ENCODE measurements around the gene SDK1. TPM values are rescaled to one million over a fixed set of nuclear protein-coding genes. Genes with fewer than 3 reads are reported as not detected.

The SDK1 gene
- total and polyA plus RNA-seq, 10 of the 15 experiments (the other 5 are each of a cell fraction or from before 2014, with no cell fraction given): 0.14 to 0.33 TPM; not detected in 8

GRCh38 chr7:4177001-4177400 is 875.9 kb downstream of the SDK1 start:
- no peak overlapping the region for H3K27ac ChIP-seq (ENCODE audit: control insufficient read depth, insufficient read depth)
- H4K20me1 ChIP-seq (ENCODE audit: control insufficient read depth, insufficient read depth): no peaks in the 10 kb centered on the region
- FAIRE-seq (no peak), ATAC-seq (no peak), DNase-seq (ENCODE audit: low read depth, low spot score) (no peak)
- no peaks in the 10 kb centered on the region for H3K4me1 ChIP-seq (ENCODE audit: control insufficient read depth, insufficient read depth, low read length)
- SMC1A ChIA-PET (ENCODE audit: uncharacterized antibody, unreplicated experiment): no interaction called here
- H3K36me3 ChIP-seq (ENCODE audit: control insufficient read depth in 2 of 2, insufficient read depth in 2 of 2, low read length in 1 of 2): no peaks in the 10 kb centered on the region
- RAD21 ChIA-PET (ENCODE audit: unreplicated experiment): no interaction called here
- no peaks in the 10 kb centered on the region for H3K79me2 ChIP-seq (ENCODE audit: control insufficient read depth, insufficient read depth, low read length)
- H3K4me2 ChIP-seq (ENCODE audit: control insufficient read depth, insufficient read depth): no peak overlapping the region
- BruUV-seq (replicated peaks): no TSS peak
- 43% methylated on average over 6 of the region's 6 CpGs for WGBS (ENCODE audit: insufficient coverage, insufficient replicate concordance, low lambda C conversion rate, missing lambda C conversion rate)
- POLR2A ChIA-PET: no interaction called here
- CTCF ChIA-PET: no interaction called here
- H3K4me3 ChIP-seq: no peak overlapping the region
- intact Hi-C loops (cut with micrococcal nuclease; ENCODE audit: unreplicated experiment): no loop called here
- H3K9ac ChIP-seq (ENCODE audit: control insufficient read depth, insufficient read depth, low read length): no peak overlapping the region
- no peaks in the 10 kb centered on the region; the same call in 2 of the 3 replicates for H3K9me3 ChIP-seq (replicated peaks; ENCODE audit: control insufficient read depth, insufficient read depth, low read length)
- TF ChIP-seq FOXM1 (IDR thresholded peaks at IDR 0.05; ENCODE audit: low read depth, low read length) (no peak), NFIC (IDR thresholded peaks at IDR 0.05; ENCODE audit: low read depth, low read length) (no peak), CBFB (IDR thresholded peaks at IDR 0.05; ENCODE audit: low read depth) (no peak), RB1 (IDR thresholded peaks at IDR 0.05; ENCODE audit: borderline replicate concordance) (no peak), PAX8 (IDR thresholded peaks at IDR 0.05) (no peak), RUNX3 (IDR thresholded peaks at IDR 0.05; ENCODE audit: low read length) (no peak), MAX (IDR thresholded peaks at IDR 0.05; ENCODE audit: low read depth, low read length) (no peak), ZNF207 (IDR thresholded peaks at IDR 0.05; ENCODE audit: borderline replicate concordance) (no peak), PRDM15 (CRISPR knock-in tag; IDR thresholded peaks at IDR 0.05) (no peak), SMC3 (IDR thresholded peaks at IDR 0.05; ENCODE audit: borderline replicate concordance, low read length) (no peak)
- no peak overlapping the region for H2AFZ ChIP-seq (ENCODE audit: control insufficient read depth, low read depth, low read length)
- in situ Hi-C loops (cut with MboI): no loop called here
- H3K27me3 ChIP-seq (replicated peaks in 1 of 2; ENCODE audit: control insufficient read depth in 2 of 2, insufficient read depth in 2 of 2, low read length in 1 of 2): no peaks in the 10 kb centered on the region

All from GM12878 (cell line).